ENCODE measurements around the gene CGREF1.
A peak's percentile ranks its signal among the peaks of the same experiment; 100 is the strongest.

CGREF1 gene

GRCh38 chr2:27051902-27052645, 66.9 kb downstream of the CGREF1 start:
- DNase-seq (ENCODE audit: insufficient read length, low spot score), result no peak
- no peak for FAIRE-seq

DNA sequence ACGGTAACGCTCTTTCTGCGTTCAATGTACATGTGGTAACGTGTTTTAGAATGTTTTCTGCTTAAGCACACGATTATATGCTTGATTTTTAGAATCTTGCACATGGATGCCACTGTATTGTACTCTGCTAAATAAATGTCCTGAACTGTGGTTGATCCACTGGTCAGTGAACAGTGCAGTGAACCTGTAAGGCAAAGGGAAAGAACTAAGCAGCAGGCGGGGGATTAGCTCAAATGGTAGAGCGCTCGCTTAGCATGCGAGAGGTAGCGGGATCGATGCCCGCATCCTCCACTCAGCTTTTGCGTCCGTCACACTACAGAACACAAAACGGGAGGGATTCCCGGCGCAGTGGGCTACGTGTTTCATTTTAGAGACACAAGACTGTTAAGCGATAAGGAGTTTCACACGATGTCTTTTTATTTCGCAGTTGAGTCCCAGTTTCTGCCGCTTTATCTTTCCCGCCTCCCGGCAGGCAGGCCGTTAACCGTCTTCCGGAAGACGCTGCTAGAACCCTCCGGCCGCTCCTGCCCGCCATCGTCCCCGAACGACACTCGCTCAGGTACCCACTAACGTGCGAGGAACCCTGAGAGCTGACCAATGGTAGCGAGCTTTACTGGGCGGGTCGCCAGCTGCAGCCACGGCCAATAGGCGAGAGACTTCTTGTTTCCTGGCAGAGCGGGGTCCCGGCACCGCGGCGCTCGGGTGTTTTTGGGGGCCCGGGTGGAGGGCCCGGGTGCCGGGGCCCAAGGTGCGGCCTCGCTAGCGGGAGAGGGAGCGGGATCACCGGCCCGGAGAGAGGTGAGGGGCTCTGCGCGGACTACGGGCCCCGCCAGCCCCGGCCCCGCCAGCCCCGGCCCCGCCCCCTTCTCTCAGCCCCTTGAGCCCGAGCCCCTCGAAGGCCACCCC, 67.7 kb downstream of the CGREF1 start, which contains the start of gene AGBL5:
TSS of gene AGBL5 (plus strand) at position 673 of the 906 bp plus-strand sequence. CDS start 1,291 bp downstream, outside the sequence.
- FAIRE-seq (peak; percentile 96), DNase-seq (ENCODE audit: insufficient read length, low spot score) (peak; percentile 98)

All from GM19239 (cell line).